GM19025 (cell line): ENCODE measurements around the gene SIK1.
"Not testable (repeated sequence)": the region's sequence is repeated elsewhere in the genome, so short reads cannot be mapped to it uniquely, and the experiment has no call there.

Source experiments
- ATAC-seq: cut with Tn5 transposase; IDR thresholded peaks from one replicate; pipeline ENCODE4 v1.9.1; 2021; ENCODE audit warnings: mild to moderate bottlenecking, low read depth, moderate library complexity; ENCODE audit not compliant: unreplicated experiment

The SIK1 gene

GRCh38 chr21:43398000-43398399, 28.9 kb downstream of the SIK1 start:
- ATAC-seq: not testable (repeated sequence)

- not testable (repeated sequence) for ATAC-seq
These were observed 29.5 kb downstream of the SIK1 start for GRCh38 chr21:43397439-43397808.

- ATAC-seq: not testable (repeated sequence)
These were observed 30.0 kb downstream of the SIK1 start for GRCh38 chr21:43396788-43397438.

- not testable (repeated sequence) for ATAC-seq
These were observed 43.6 kb downstream of the SIK1 start for GRCh38 chr21:43383351-43383750.

- not testable (repeated sequence) for ATAC-seq
These were observed 44.0 kb downstream of the SIK1 start for GRCh38 chr21:43382902-43383301.

- ATAC-seq: not testable (repeated sequence)
These were observed 45.9 kb downstream of the SIK1 start for GRCh38 chr21:43380852-43381533.

- not testable (repeated sequence) for ATAC-seq
These were observed 46.6 kb downstream of the SIK1 start for GRCh38 chr21:43380337-43380736.

GRCh38 chr21:43379626-43380122, 47.3 kb downstream of the SIK1 start:
- ATAC-seq: not testable (repeated sequence)

GRCh38 chr21:43376478-43376882, 50.5 kb downstream of the SIK1 start:
- ATAC-seq: no peak

- no peak for ATAC-seq
These were observed 51.0 kb downstream of the SIK1 start for GRCh38 chr21:43375837-43376477.

- no peak for ATAC-seq
These were observed 51.7 kb downstream of the SIK1 start for GRCh38 chr21:43375006-43375836.

- ATAC-seq: no peak
These were observed 52.6 kb downstream of the SIK1 start for GRCh38 chr21:43374228-43374885.

- ATAC-seq: no peak
These were observed 53.3 kb downstream of the SIK1 start for GRCh38 chr21:43373362-43374227.

- no peak for ATAC-seq
These were observed 54.1 kb downstream of the SIK1 start for GRCh38 chr21:43372663-43373361.

- no peak for ATAC-seq
These were observed 55.1 kb downstream of the SIK1 start for GRCh38 chr21:43371786-43372185.

- no peak for ATAC-seq
These were observed 55.9 kb downstream of the SIK1 start for GRCh38 chr21:43370888-43371570.

GRCh38 chr21:43370091-43370658, 56.8 kb downstream of the SIK1 start:
- no peak for ATAC-seq
